Brain microvascular endothelial cell (primary cell): ENCODE measurements around the gene PLAC1.

ENCODE experiments used
- DNase-seq: peaks from one replicate; pipeline ENCODE4 v3.0.0-alpha.2; 2020
- H3K27ac ChIP-seq: fragments of 250-450 bp; sonication (Bioruptor Pico); 2 replicates; pipeline ENCODE4 v1.5.1; 2020; ENCODE audit warnings: mild to moderate bottlenecking, moderate library complexity
- H3K27me3 ChIP-seq: fragments of 250-450 bp; sonication (Bioruptor Pico); replicated peaks from 2 replicates; pipeline ENCODE4 v1.5.1; 2020; ENCODE audit warnings: mild to moderate bottlenecking
- H3K36me3 ChIP-seq: fragments of 250-450 bp; sonication (Bioruptor Pico); replicated peaks from 2 replicates; pipeline ENCODE4 v1.5.1; 2020; ENCODE audit warnings: mild to moderate bottlenecking
- H3K4me3 ChIP-seq: 2 replicates; pipeline ENCODE4 v1.5.1; 2011; ENCODE audit warnings: low read depth, mild to moderate bottlenecking, control low read depth, low read length, moderate library complexity
- in situ Hi-C: cut with HindIII; loops from 2 replicates; pipeline ENCODE4 v1.10.0; 2017; ENCODE audit warnings: low sequenced_read_pairs, low pct_ligation_motif_present
- TF ChIP-seq, protein P1 (sequence below): IDR thresholded peaks from 2 replicates; pipeline ENCODE4 v1.5.1; 2011; ENCODE audit warnings: low read depth, mild to moderate bottlenecking, moderate library complexity, low read length, control low read depth, inconsistent platforms; ENCODE audit errors: missing control alignments

Gene PLAC1

DNA sequence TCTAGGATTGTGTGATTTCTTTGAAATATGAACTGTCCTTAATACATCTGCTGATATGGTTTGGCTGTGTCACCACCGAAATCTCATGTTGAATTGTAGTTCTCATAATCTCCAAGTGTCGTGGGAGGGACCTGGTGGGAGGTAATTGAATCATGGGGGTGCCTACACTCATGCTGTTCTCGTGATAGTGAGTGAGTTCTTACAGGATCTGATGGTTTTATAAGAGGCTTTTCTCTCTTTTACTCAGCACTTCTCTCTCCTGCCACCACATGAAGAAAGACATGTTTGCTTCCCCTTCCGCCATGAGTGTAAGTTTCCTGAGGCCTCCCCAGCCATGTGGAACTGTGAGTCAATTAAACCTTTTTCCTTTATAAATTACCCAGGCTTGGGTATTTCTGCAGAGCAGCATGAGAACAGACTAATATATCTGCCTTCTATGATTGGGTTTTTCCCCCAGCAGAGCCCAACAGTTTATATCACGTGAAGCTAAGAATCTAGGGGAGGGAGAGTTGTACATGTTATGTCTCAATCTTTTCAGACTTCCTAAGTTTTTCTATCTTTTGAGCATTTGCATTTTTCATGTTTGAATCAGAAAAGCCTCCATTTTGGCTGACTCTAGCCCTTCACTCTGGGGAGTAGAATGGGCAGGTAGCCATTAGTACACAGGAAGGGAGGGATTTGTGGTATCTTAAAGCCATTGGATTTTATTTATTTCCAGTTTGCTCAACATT lies 58.9 kb downstream of the PLAC1 start:
- DNase-seq, result no peak
- in situ Hi-C loops, result no loop called here
- Histone ChIP-seq H3K36me3 (no peaks in the 10 kb centered on the region), H3K4me3 (no peak overlapping the region), H3K27ac (no peak overlapping the region), H3K27me3 (no peaks in the 10 kb centered on the region)
- TF ChIP-seq, protein P1, sequence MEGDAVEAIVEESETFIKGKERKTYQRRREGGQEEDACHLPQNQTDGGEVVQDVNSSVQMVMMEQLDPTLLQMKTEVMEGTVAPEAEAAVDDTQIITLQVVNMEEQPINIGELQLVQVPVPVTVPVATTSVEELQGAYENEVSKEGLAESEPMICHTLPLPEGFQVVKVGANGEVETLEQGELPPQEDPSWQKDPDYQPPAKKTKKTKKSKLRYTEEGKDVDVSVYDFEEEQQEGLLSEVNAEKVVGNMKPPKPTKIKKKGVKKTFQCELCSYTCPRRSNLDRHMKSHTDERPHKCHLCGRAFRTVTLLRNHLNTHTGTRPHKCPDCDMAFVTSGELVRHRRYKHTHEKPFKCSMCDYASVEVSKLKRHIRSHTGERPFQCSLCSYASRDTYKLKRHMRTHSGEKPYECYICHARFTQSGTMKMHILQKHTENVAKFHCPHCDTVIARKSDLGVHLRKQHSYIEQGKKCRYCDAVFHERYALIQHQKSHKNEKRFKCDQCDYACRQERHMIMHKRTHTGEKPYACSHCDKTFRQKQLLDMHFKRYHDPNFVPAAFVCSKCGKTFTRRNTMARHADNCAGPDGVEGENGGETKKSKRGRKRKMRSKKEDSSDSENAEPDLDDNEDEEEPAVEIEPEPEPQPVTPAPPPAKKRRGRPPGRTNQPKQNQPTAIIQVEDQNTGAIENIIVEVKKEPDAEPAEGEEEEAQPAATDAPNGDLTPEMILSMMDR, result no peak

DNA sequence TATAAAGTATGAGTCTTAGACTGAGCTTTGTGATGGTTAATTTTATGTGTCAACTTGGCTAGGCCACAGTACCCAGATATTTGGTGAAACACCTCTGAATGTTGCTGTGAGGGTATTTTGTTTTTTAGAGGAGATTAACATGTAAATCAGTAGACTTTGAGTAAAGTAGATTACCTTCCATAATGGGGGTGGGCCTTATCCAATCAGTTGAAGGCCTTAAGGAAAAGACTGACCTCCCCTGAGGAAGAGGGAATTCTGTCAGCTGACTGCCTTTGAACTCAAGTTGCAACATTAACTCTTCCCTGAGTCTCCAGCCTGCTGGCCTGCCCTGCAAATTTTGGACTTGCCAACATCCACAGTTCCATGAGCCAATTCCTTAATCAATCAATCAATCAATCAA lies 66.0 kb downstream of the PLAC1 start:
- DNase-seq, result no peak
- Histone ChIP-seq H3K4me3 (no peak overlapping the region), H3K27ac (no peak overlapping the region), H3K27me3 (no peaks in the 10 kb centered on the region), H3K36me3 (no peaks in the 10 kb centered on the region)
- in situ Hi-C loops, result no loop called here
- TF ChIP-seq, protein P1, result no peak

DNA sequence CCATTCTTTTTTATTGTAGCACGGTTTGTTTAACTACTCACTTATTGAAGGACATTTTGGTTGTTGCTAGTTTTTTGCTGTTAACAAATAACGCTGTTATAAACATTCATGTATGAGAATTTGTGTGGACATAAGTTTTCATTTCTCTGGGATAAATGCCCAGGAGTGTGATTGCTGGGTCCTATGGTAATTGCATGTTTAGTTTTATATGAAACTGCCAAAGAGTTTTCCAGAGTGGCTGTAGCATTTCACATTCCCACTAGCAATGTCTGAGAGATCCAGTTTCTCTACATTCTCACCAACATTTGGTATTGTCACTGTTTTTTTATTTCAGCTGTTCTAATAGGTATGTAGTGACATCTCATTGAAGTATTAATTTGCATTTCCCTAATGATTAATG lies 66.8 kb downstream of the PLAC1 start:
- TF ChIP-seq, protein P1, result no peak
- no peaks in the 10 kb centered on the region for H3K36me3 ChIP-seq
- in situ Hi-C loops, result no loop called here
- H3K27me3 ChIP-seq, result no peaks in the 10 kb centered on the region
- H3K4me3 ChIP-seq, result no peak overlapping the region
- DNase-seq, result no peak
- no peak overlapping the region for H3K27ac ChIP-seq

DNA sequence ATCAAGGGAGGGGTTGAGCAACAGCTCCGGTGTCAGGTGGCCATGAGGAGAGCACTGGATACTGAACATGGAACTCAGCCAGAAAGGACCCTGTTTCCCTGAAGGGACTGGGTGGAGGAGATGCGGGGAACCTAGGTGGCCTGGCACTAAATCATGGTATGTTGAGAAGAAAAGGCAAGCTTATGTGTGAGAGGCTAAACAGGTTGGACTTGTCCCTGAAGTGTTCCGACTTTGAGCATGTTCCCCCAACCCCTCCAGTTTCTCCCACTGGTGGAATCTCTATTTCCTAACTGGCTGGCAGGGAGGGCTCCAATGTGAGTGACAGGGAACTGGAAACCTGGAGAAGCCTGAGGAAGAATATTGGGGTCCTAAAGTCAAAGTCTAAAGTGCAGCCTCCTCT lies 69.5 kb downstream of the PLAC1 start:
- in situ Hi-C loops, result no loop called here
- no peak for DNase-seq
- TF ChIP-seq, protein P1, result no peak
- no peaks in the 10 kb centered on the region for H3K27me3 ChIP-seq
- H3K27ac ChIP-seq, result no peak overlapping the region
- H3K4me3 ChIP-seq, result no peak overlapping the region
- no peaks in the 10 kb centered on the region for H3K36me3 ChIP-seq

DNA sequence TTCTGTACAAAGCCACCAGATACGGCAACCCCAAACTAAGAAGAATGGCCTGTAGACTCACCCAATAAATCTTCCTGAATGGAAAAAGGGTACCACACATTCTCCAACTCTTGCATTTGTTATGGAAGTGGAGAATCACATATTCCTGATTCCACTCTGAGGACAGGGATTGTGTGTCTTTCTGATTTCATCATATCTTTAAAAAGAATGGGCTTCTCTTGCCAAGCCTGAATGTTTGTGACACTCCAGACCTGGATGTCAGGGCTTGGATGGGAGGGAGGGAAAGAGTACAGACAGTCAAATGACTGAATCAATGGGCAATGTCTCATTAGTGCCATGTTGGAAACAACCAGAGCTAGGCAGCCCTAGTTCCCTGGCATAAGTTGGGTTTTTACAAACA lies 77.4 kb downstream of the PLAC1 start:
- H3K4me3 ChIP-seq, result no peak overlapping the region
- no peaks in the 10 kb centered on the region for H3K36me3 ChIP-seq
- in situ Hi-C loops, result no loop called here
- TF ChIP-seq, protein P1, result no peak
- no peaks in the 10 kb centered on the region for H3K27me3 ChIP-seq
- no peak overlapping the region for H3K27ac ChIP-seq
- no peak for DNase-seq

DNA sequence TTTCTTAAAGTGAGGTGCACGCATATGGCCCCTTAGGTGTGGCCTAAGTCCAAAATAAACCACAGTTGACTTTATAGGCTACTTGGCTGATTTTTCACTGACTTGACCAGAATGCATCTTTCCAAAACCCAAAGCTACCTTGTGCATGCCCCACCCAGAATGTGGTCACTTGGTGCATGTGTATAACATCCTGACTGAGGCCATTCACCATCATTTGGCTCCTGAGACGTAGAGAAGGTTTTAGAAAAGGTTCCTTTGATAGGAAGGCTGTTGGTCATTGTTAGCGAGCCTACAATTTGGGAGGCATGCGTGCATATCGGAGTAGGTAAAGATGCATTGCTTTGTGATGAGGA lies 84.6 kb downstream of the PLAC1 start:
- in situ Hi-C loops, result no loop called here
- no peak overlapping the region for H3K4me3 ChIP-seq

More for the DNA sequence above, 84.6 kb downstream of the PLAC1 start:
- TF ChIP-seq, protein P1, result no peak
- Histone ChIP-seq H3K27me3 (no peaks in the 10 kb centered on the region), H3K36me3 (no peaks in the 10 kb centered on the region), H3K27ac (no peak overlapping the region)
- DNase-seq, result no peak
